HFF-Myc (cell line): ENCODE measurements around the gene SH2D7.

Experiments used
- DNase-seq: peaks from one replicate; pipeline ENCODE4 v3.0.0-alpha.2; 2011; ENCODE audit warnings: low read depth; ENCODE audit errors: extremely low read depth
- H3K4me3 ChIP-seq: replicated peaks from 2 replicates; pipeline ENCODE4 v1.5.1; 2011; ENCODE audit warnings: low read depth, mild to moderate bottlenecking, control low read depth, low read length
- CTCF ChIP-seq: IDR thresholded peaks from 2 replicates; pipeline ENCODE4 v1.5.1; 2012; ENCODE audit warnings: mild to moderate bottlenecking, low read depth, low read length, control low read depth; ENCODE audit errors: missing control alignments

The SH2D7 gene

GRCh38 chr15:78093242-78094020, 1.1 kb downstream of the SH2D7 start:
- no peak overlapping the region for H3K4me3 ChIP-seq
- peak; percentile 41 for DNase-seq
- no peak for TF ChIP-seq CTCF

GRCh38 chr15:78097667-78098066, 5.3 kb downstream of the SH2D7 start:
- no peak for DNase-seq
- TF ChIP-seq CTCF, result no peak
- no peak overlapping the region for H3K4me3 ChIP-seq

- TF ChIP-seq CTCF, result no peak
- no peak for DNase-seq
- H3K4me3 ChIP-seq, result no peak overlapping the region
Measured at GRCh38 chr15:78098131-78098755, 5.9 kb downstream of the SH2D7 start.

- H3K4me3 ChIP-seq, result no peak overlapping the region
- DNase-seq, result no peak
- TF ChIP-seq CTCF, result no peak
Measured at GRCh38 chr15:78100886-78101285, 8.5 kb downstream of the SH2D7 start.

DNA sequence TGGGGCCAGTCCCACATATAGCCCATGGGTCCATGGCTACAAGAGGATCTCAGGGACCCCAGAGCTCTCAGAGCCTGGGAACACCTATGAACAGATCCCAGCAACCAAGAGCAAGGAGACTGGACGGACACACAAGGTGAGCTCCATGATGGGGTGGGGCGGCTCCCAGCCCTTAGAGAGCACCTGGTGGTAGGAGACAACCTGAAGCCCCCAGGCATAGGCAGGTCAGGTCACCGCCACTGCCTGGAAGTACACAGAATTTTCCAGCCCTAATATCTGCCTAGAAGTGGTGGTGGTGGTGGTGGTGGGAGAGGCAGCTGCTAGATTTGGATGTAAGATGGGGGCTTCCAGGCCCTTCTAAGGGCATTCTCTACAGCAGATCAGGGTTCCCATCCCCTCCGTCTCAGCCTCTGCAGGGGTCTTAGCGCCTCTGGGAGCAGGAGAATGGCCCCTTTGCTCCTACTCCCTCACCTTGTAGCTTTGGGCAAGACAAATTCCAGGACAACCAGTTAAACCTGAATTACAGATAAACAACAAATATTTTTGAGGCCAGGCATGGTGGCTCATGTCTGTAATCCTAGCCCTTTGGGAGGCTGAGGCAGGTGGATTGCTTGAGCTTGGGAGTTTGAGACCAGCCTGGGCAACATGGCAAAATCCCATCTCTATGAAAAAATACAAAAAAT, 9.2 kb downstream of the SH2D7 start:
- TF ChIP-seq CTCF, result no peak
- no peak for DNase-seq
- H3K4me3 ChIP-seq, result no peak overlapping the region

DNA sequence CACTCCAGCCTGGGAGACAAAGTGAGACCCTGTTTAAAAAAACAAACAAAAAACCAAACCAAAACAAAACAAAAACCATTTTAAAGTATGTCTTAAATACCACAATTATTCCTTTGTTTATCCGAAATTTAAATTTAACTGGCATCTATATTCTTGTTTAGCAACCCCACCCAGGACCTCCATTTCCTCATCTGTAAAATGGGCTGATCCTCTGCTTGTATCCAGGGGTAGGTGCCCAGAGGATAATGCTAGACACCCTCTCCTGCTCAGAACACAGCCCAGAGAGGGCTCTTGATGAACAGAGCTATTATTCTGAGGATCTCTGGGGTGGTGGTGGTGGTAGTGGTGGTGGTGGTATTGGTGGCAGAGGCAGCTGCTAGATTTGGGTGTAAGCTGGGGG, 9.8 kb downstream of the SH2D7 start:
- TF ChIP-seq CTCF, result no peak
- no peak for DNase-seq
- no peak overlapping the region for H3K4me3 ChIP-seq
